ENCODE results near the gene TMEM50B.

DNA sequence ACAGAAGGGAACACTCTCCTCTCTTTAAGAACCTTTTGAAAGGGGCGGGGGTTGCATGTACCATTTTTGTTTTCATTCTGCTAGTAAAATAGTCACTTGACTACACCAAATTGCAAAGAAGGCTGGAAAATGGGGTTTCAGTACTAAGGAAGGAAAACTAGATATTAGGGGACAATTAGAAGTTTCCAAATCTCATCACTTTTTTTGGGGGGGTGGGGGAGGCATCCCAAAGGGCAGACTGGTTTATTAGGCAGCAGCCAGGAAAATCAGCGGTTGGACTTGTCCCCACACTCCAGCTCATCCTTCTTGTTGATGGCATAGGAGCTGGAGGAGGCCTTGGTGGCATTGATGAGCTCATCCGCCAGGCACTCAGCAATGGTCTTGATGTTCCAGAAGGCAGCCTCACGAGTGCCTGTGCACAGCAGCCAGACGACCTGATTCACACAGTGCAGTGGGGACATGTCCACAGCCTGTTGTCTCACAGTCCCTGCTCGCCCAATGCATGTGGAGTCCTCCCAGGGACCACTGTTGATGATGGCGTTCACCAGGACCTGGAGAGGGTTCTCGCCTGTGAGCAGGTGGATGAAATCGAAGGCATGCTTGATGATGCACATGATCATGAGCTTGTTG, 1.7 kb upstream of the TMEM50B start:
- TF ChIP-seq, protein P1, sequence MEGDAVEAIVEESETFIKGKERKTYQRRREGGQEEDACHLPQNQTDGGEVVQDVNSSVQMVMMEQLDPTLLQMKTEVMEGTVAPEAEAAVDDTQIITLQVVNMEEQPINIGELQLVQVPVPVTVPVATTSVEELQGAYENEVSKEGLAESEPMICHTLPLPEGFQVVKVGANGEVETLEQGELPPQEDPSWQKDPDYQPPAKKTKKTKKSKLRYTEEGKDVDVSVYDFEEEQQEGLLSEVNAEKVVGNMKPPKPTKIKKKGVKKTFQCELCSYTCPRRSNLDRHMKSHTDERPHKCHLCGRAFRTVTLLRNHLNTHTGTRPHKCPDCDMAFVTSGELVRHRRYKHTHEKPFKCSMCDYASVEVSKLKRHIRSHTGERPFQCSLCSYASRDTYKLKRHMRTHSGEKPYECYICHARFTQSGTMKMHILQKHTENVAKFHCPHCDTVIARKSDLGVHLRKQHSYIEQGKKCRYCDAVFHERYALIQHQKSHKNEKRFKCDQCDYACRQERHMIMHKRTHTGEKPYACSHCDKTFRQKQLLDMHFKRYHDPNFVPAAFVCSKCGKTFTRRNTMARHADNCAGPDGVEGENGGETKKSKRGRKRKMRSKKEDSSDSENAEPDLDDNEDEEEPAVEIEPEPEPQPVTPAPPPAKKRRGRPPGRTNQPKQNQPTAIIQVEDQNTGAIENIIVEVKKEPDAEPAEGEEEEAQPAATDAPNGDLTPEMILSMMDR (conservative IDR thresholded peaks at IDR 0.05; ENCODE audit: low read depth, low read length) = no peak
- no peak for TF ChIP-seq EZH2 (IDR thresholded peaks at IDR 0.05; ENCODE audit: borderline replicate concordance, low read depth, low read length, poor library complexity, severe bottlenecking)

All from A673 (cell line).